ENCODE measurements around the gene HOXB13. TPM values are rescaled to one million over a fixed set of nuclear protein-coding genes. Genes with fewer than 3 reads are reported as not detected.

HOXB13 gene
- total and polyA plus RNA-seq, 8 donors, result not detected

DNA sequence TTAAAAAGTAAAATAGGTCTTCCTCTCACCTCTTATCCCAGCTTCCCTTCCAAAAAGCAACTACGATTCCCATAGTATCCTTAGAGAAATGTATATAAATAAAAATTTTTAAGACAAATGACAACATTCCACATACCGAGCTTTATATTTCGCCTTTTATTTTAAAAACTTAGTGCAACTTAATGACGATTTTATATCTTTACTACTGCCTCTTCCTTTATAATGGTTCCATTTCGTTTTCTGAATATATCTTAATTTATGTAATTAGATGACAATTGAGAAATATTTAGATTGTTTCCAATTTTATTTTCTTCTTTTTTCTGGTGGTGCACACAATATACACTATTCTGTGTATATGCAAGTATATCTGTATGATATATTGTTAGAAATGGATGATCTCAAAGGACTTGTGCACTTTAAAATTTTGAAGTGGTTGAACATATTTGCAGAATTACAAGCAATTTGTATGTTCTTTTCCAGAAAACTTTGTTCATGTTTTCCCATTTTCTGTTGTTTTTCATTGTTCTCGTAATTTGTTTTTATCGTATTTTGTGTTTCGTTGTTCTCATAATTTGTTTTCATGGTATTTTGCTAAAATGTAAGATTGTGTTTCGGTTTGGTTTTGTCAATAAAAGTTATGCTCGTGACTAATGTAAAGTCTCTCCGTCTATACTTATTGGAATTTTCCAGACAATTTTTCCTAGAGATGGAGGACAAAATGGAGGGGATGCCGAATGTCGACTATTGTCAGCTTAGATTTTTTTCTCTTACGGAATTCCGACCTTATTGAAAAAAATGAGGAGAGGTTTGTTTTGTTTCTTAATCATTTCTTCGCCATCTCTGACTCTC is 20.4 kb upstream of the HOXB13 start:
- H3K36me3 ChIP-seq, result no peaks in the 10 kb centered on the region
- no peak overlapping the region for H3K27ac ChIP-seq
- intact Hi-C loops (cut with DNase I), result no loop called here
- DNase-seq, result no peak
- no peak overlapping the region for H3K4me3 ChIP-seq
- no peaks in the 10 kb centered on the region for H3K9me3 ChIP-seq
- TF ChIP-seq, protein P1, sequence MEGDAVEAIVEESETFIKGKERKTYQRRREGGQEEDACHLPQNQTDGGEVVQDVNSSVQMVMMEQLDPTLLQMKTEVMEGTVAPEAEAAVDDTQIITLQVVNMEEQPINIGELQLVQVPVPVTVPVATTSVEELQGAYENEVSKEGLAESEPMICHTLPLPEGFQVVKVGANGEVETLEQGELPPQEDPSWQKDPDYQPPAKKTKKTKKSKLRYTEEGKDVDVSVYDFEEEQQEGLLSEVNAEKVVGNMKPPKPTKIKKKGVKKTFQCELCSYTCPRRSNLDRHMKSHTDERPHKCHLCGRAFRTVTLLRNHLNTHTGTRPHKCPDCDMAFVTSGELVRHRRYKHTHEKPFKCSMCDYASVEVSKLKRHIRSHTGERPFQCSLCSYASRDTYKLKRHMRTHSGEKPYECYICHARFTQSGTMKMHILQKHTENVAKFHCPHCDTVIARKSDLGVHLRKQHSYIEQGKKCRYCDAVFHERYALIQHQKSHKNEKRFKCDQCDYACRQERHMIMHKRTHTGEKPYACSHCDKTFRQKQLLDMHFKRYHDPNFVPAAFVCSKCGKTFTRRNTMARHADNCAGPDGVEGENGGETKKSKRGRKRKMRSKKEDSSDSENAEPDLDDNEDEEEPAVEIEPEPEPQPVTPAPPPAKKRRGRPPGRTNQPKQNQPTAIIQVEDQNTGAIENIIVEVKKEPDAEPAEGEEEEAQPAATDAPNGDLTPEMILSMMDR (IDR thresholded peaks at IDR 0.05), result no peak
- H3K4me1 ChIP-seq, result peaks cover 0 to 5% of the 10 kb centered on the region in 2 donors
- peaks cover 99 to 100% of the 10 kb centered on the region in 2 donors for H3K27me3 ChIP-seq
- no peak for ATAC-seq

DNA sequence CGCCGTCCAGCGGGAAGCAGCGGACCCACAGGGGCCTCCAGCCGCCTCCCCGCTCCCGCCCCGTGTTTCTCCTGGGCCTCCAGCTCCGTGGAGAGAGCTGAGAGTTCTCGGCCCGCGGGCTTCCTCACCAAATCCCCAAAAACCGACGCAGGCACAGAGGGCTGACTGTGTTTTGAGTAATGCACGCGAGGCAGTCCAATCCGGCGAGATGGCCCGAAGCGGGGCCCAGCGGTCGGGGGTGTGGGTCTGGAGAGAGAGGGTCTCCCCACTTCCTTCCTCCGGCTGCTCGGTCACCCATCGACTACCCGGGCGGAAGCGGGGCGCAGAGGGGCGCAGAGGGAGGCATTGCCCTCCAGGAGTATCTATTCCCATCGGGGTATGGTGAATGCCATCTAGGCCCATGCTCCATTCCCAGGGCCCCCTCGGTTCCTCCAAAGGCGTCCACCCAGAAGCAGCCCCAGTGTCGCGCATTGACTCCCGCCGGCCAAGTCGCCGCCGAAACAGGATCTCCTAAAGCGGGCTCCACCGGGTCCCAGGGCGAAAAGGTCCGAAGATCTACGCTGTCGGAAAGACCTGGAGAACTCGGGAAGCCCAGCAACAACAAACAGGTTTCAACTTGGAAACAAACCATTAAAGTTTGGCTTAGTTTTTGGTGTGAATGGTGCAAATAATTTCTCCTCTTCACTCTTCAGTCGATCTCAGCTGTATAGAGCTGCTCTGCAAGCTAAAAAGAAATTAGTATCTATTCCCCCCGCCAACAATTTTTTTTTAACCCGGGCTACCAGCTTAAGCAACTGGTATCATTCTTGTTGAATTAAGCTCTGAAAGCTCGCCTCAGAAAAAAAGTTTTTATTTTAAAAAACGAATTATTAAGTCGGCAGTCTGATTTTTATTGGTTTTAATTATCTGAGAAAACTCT is 19.2 kb upstream of the HOXB13 start:
- H3K4me1 ChIP-seq, result no peaks in the 10 kb centered on the region
- TF ChIP-seq, protein P1 (IDR thresholded peaks at IDR 0.05), result no peak
- ATAC-seq (no peak), DNase-seq (no peak)
- no peaks in the 10 kb centered on the region for H3K36me3 ChIP-seq
- no peak overlapping the region for H3K27ac ChIP-seq
- H3K27me3 ChIP-seq, result peaks cover 98 to 100% of the 10 kb centered on the region in 2 donors
- H3K4me3 ChIP-seq, result no peak overlapping the region
- intact Hi-C loops (cut with DNase I), result no loop called here
- no peaks in the 10 kb centered on the region for H3K9me3 ChIP-seq

GRCh38 chr17:48746916-48747444 is 18.4 kb upstream of the HOXB13 start:
- Histone ChIP-seq H3K4me3 (no peak overlapping the region), H3K27me3 (peaks cover 97 to 100% of the 10 kb centered on the region in 2 donors), H3K27ac (no peak overlapping the region), H3K36me3 (no peaks in the 10 kb centered on the region), H3K4me1 (no peaks in the 10 kb centered on the region), H3K9me3 (no peaks in the 10 kb centered on the region)
- DNase-seq, result no peak
- TF ChIP-seq, protein P1 (IDR thresholded peaks at IDR 0.05), result no peak
- intact Hi-C loops (cut with DNase I), result no loop called here
- ATAC-seq, result no peak

GRCh38 chr17:48745381-48746275 is 17.1 kb upstream of the HOXB13 start:
- H3K9me3 ChIP-seq, result no peaks in the 10 kb centered on the region
- intact Hi-C loops (cut with DNase I), result no loop called here
- no peaks in the 10 kb centered on the region for H3K4me1 ChIP-seq
- DNase-seq, result no peak
- TF ChIP-seq, protein P1 (IDR thresholded peaks at IDR 0.05), result no peak
- no peaks in the 10 kb centered on the region for H3K36me3 ChIP-seq
- peaks cover 96 to 100% of the 10 kb centered on the region in 2 donors for H3K27me3 ChIP-seq
- no peak overlapping the region for H3K4me3 ChIP-seq
- no peak overlapping the region for H3K27ac ChIP-seq
- ATAC-seq, result no peak
